ENCODE data around the gene ANKLE2. TPM values are rescaled to one million over a fixed set of nuclear protein-coding genes. Genes with fewer than 3 reads are reported as not detected.

ANKLE2 gene
- total RNA-seq, 1 donor from 2014 or later: 54.2 TPM

DNA sequence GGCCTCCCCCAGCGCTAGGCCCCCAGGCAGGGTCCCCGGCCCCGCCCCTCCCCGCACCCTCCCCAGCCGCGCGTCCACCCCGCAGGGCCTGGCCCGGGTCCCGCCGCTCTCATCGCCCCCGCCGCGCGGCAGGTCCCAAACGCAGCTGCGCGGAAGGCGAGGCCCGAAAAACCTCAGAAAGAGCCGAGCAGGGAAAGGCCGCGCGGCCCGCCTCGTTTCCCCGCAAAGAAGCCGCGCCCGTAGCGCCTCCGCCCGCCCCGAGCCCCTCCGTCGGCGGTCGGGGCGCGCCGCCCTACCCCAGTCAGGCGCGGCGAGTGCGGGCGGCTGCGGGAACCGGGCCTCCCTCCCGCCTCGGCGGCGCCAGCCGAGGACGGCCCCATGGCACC is 74.8 kb downstream of the ANKLE2 start:
- Histone ChIP-seq H3K27me3 (no peaks in the 10 kb centered on the region), H3K4me1 (peaks cover 4 to 19% of the 10 kb centered on the region in 2 donors), H3K4me3 (peak overlapping the region; percentile 91 to 94), H3K36me3 (peaks cover 0 to 3% of the 10 kb centered on the region in 2 donors), H3K27ac (peak overlapping the region; percentile 67 to 75), H3K9me3 (no peaks in the 10 kb centered on the region)
- intact Hi-C loops (cut with DNase I): loop anchor here (1.0 to 10.0 kb wide), 5 partner anchors 23 to 202 kb away; partner anchors contain the start of genes ANKLE2, CHFR, GOLGA3 and PGAM5
- DNase-seq (ENCODE audit: low spot score in 2 of 2): no peak
- TF ChIP-seq, protein P1, sequence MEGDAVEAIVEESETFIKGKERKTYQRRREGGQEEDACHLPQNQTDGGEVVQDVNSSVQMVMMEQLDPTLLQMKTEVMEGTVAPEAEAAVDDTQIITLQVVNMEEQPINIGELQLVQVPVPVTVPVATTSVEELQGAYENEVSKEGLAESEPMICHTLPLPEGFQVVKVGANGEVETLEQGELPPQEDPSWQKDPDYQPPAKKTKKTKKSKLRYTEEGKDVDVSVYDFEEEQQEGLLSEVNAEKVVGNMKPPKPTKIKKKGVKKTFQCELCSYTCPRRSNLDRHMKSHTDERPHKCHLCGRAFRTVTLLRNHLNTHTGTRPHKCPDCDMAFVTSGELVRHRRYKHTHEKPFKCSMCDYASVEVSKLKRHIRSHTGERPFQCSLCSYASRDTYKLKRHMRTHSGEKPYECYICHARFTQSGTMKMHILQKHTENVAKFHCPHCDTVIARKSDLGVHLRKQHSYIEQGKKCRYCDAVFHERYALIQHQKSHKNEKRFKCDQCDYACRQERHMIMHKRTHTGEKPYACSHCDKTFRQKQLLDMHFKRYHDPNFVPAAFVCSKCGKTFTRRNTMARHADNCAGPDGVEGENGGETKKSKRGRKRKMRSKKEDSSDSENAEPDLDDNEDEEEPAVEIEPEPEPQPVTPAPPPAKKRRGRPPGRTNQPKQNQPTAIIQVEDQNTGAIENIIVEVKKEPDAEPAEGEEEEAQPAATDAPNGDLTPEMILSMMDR (IDR thresholded peaks at IDR 0.05): no peak

DNA sequence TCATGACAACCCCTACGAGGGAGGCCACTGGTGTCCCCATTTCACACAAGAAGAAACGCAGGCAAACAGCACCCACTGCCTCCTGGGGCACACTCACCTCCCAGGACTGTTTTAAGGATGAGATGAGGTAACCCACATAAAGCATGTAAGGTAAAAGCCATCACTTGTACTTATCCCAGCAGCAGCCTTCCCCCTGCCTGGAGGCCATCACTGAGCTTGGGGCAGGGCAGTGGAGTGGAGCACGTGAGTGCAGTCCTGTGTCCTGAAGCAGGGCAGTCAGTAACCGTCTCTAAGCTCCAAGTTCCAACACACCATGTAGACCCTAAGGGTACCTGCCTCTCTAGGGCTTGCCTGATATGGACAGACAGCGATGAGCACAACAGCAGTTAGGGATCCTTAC is 76.2 kb downstream of the ANKLE2 start:
- TF ChIP-seq, protein P1 (IDR thresholded peaks at IDR 0.05): no peak
- Histone ChIP-seq H3K27me3 (no peaks in the 10 kb centered on the region), H3K27ac (no peak overlapping the region), H3K9me3 (no peaks in the 10 kb centered on the region), H3K4me1 (peaks cover 4 to 8% of the 10 kb centered on the region in 2 donors), H3K4me3 (peak overlapping the region in 1 of 2 donors; percentile 91), H3K36me3 (no peaks in the 10 kb centered on the region)
- intact Hi-C loops (cut with DNase I): loop anchor here (5.0 to 10.0 kb wide), 2 partner anchors 142 to 201 kb away; partner anchors contain the start of gene GOLGA3
- DNase-seq (ENCODE audit: low spot score in 2 of 2): no peak

DNA sequence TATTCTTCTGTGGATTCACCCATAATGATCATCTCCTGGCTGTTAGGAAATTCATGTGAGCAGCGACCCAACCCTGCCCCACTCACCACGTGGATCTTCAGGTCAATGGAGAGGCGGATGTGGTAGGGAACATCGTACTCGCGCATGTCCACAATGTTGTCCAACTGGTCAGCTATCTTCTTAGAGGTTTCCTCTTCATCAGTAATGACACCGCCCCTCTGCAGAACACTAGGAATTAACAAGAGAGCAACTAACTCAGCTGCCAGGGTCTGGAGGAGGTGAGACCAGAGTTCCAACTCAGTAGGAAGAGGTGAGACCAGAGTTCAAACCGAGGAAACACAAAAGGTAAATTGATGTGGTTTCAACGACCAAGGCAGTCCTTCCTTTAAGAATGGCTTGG is 84.1 kb downstream of the ANKLE2 start:
- Histone ChIP-seq H3K36me3 (peaks cover 32 to 55% of the 10 kb centered on the region in 2 donors), H3K4me1 (no peaks in the 10 kb centered on the region), H3K27me3 (no peaks in the 10 kb centered on the region), H3K9me3 (no peaks in the 10 kb centered on the region), H3K4me3 (no peak overlapping the region), H3K27ac (no peak overlapping the region)
- intact Hi-C loops (cut with DNase I): no loop called here
- TF ChIP-seq, protein P1 (IDR thresholded peaks at IDR 0.05): no peak
- DNase-seq (ENCODE audit: low spot score in 2 of 2): no peak

DNA sequence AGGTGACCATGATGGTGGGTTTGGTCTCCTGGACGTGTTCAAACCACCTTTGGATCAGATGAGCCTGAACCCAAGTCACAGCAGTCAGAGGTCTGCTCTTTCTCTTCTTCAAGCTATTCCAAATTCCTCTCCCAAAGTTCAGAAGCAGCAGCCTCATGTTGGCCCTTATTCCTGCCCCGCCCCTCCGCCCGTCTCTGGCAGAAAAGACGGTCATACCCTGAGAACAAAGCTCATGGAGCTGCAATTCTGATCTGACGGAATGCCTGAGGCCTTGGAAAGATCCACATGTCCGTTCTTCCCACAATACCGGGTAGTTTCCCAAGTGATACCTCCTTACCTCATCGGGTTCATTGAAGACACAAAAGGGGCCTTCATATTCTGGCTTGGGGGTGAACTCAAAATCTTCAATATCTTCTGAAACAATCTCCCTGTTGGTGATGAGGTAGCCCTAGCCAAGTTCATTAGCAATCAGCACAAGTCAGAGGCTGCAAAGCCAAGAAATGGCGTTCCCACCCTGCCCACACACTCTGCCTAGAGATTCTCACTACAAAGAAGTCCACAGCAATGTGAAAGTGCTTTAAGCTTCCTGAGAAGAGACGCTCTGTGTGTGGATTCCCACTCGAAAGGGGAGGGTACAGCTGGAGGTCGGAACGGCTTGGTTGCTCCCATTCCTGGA is 85.7 kb downstream of the ANKLE2 start:
- Histone ChIP-seq H3K27me3 (no peaks in the 10 kb centered on the region), H3K9me3 (no peaks in the 10 kb centered on the region), H3K4me1 (no peaks in the 10 kb centered on the region), H3K4me3 (no peak overlapping the region), H3K27ac (no peak overlapping the region), H3K36me3 (peaks cover 42 to 66% of the 10 kb centered on the region in 2 donors)
- TF ChIP-seq, protein P1 (IDR thresholded peaks at IDR 0.05): no peak
- no peak for DNase-seq (ENCODE audit: low spot score in 2 of 2)
- intact Hi-C loops (cut with DNase I): no loop called here

Other genes starting within 250 kb of the ANKLE2 start
- gene LRCOL1, start 151.2 kb downstream of the ANKLE2 start, total RNA-seq: not detected
- not detected for gene P2RX2, start 143.1 kb downstream of the ANKLE2 start, total RNA-seq
- 115 TPM for gene POLE, start 74.5 kb downstream of the ANKLE2 start, total RNA-seq
- 18.8 TPM for gene PXMP2, start 74.2 kb downstream of the ANKLE2 start, total RNA-seq
- 41.2 TPM for gene PGAM5, start 51.0 kb downstream of the ANKLE2 start, total RNA-seq
- 173 TPM for gene GOLGA3, start 67.0 kb upstream of the ANKLE2 start, total RNA-seq
- 7.9 TPM for gene CHFR, start 125.8 kb upstream of the ANKLE2 start, total RNA-seq
- gene ZNF605, start 194.5 kb upstream of the ANKLE2 start, total RNA-seq: 1.3 TPM
- gene ZNF26, start 224.5 kb upstream of the ANKLE2 start, total RNA-seq: 73.4 TPM

Data from ascending aorta (tissue), 2 donors.